IPS-18c (cell line): Measurements from ENCODE around the gene BCL2L12.

Experiments used
- H3K4me3 ChIP-seq: 2 replicates; pipeline ENCODE4 v1.7.0; 2013; ENCODE audit warnings: low read depth, mild to moderate bottlenecking, low read length, moderate library complexity; ENCODE audit not compliant: insufficient read depth
- H3K9me3 ChIP-seq: one replicate; pipeline ENCODE4 v1.6.1; 2013; ENCODE audit warnings: mild to moderate bottlenecking, low read length, moderate library complexity; ENCODE audit not compliant: control insufficient read depth, insufficient read depth

Gene BCL2L12

DNA sequence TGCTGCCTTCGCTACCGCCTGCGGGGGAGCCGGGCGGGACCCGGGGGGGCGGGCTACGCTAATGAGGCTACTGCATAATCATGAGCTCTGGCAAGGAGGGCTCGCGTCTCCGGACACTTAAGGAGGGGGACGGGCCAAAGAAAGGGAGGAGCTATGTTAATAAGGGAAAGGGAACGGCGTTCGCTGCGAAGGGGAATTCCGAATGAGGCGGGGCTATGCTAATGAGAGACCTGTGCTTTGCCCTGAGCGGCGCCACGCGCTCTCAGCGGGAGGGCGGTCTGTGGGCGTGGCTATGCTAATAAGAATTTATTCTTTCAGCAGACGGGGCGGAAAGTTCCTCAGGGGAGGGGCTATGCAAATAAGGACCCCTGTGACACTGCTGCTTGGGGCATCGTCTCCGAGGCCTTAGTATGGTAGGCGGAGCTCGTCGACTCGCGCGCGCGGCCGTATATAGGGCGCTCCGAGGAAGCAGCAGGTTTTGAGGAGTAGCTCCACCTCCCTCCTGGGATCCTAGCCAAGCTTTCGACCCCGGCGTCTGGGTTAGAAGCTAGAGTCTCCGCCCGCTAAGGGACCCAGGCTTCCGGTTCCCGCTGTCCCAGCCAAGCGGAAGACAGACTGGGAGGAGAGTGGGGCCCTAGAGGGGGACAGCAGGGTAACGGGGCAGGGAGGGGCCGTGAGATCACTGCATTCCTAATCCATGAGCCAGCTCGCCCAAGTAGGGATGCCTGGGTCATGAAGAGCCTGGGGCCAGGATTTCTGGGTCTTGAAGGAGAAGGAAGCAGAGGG, 25.4 kb upstream of the BCL2L12 start, which contains the start of gene RRAS:
RRAS (minus strand) TSS at position 31 of the 786 bp plus-strand sequence. CDS start 45 bp downstream, outside the sequence.
- Histone ChIP-seq H3K4me3 (peak within 1 kb of the TSS; percentile 58), H3K9me3 (no peaks in the 10 kb centered on the region)

DNA sequence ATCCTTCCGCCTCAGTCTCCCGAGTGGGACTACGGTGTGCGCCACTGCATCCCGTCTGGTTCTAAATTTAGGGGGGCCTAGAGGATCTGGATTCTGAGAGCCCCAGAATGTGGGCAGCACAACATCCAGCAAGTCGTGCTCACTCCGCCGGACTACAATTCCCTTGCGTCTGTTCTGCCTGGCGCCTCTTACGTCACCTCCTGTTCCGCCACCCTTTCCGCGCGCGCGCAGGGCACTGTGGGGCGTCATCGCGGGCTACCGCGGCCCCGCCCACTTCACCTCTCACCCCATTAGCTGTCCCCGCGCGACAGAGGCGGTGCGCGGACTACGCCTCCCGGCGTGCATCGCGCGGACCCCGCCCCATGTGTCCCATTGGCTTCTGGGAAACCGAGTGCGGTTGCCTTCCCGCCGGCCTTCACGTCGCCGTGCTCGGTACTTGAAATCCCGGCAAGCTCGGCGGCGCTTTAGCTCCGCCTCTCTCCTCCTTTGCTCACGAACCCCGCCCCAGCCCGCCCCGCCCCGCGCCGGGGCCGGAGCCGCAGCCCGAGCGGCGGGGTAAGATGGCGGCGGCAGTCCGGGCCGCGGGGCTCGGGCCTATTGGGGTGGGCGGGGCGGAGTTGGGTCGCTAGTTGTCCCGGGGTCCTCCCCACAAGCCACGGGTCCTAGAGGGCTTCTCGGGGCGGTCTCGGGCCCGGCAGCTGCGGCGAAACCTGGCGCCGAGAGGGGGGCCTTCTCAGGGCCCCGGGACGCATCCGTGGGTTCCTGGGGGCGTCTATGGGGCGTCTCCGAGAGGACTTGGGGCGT, 23.8 kb upstream of the BCL2L12 start, which contains the start of gene SCAF1:
SCAF1 (plus strand) TSS at position 522 of the 804 bp plus-strand sequence. CDS start 2,818 bp downstream, outside the sequence.
- peak within 1 kb of the TSS; percentile 98 for H3K4me3 ChIP-seq
- no peaks in the 10 kb centered on the region for H3K9me3 ChIP-seq

DNA sequence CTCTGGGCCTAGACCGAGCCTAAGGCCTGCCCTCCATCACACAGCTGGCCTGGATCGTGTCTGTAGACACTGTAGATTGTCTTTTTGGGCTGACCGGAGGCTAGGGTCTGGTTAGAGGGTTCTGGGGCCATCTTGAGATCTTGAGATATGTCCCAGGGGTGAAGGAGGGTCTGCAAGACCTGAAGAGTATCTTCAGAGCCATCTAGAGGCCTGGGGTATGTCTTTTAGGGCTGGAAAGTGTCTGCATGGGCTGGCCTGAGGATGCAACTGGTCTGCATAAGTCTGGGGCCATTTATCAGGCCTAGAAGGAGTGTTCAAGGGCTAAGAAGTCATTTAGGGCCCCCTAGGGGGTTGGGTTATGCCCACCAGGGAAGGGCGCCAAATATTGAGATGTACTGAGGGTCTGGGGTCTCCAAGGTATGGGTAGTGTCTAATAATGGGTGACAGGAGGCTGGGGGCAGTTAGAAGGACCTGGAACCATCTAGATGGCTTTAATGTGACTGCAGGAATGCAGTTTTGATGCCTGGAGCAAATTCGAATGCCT, 23.2 kb upstream of the BCL2L12 start:
- peak overlapping the region; percentile 98 for H3K4me3 ChIP-seq
- H3K9me3 ChIP-seq = no peaks in the 10 kb centered on the region

DNA sequence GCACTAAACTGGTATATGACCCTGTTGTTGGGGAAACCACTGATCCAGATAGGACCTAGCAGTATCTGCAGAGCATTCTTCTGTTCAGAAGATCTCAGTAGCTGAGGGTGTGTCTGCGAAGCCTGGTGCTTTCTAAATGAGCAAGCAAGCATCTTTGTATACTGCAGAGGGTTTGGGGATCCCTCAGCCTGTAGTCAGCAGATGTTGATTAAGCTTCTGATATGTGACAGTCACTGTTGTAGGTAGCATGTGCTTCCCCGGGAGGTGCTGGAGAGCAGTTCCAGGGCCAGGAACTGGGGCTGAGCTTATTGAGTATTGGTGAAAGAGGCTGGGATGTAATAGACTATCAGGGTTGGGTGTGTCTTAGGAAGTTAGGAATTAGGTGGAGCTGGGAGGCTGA, 22.3 kb upstream of the BCL2L12 start:
- Histone ChIP-seq H3K9me3 (no peaks in the 10 kb centered on the region), H3K4me3 (no peak overlapping the region)

DNA sequence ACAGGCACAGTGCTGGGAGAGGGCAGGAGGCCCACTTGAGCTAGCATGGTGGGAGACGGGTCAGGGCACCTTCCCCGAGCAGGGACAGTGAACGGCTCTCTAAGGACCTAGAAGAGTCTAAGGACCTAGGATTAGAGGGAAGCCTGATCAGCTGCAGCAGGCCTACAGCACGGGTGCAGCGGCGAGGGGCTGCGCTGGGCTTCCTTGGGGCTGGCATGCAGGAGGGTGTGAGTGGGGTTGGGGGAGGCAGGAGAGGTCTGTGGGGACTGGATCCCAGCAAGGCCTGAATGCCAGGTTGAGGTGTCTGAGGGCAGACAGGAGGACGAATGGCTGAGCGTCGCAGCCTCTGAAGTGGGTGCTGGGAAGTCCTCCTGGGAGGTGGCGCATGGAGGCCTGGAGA, 20.1 kb upstream of the BCL2L12 start:
- no peaks in the 10 kb centered on the region for H3K9me3 ChIP-seq
- no peak overlapping the region for H3K4me3 ChIP-seq

DNA sequence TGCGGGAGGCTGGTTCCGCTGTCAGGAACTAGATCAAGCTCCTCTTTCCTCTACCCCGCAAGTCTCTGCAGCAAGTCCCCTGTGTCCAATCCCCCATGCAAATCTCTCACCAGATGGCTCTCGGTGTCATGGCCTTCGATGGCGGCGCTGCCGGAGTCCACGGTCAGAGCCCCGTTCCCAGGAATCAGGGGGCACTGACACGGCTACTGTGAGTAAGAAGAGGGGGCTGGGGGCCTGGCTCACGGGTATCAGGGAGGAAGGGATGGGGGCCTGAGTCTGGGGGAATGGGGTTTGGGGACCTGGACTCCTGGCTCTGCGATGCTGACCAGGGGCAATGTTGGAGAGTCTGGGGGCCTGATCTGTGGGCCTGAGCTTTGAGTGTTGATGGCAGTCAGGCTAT, 19.7 kb upstream of the BCL2L12 start:
- Histone ChIP-seq H3K9me3 (no peaks in the 10 kb centered on the region), H3K4me3 (no peak overlapping the region)

DNA sequence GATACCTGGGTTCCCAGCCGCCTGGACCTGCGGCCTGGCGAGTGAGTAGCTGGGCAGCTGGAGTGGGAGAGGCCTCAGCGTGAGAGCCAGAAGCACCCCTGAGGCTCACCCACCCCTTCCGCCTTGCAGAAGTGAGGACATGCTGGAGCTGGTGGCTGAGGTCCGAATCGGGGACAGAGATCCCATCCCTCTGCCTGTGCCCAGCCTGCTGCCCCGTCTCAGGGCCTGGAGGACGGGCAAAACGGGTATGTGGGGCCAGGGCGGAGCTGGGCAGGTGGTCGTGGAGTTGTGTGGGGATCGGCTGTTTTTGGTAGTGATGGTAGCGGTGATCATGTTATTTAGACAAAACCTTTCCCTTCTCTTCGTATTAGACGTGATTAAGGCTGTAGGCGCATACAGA, 19.1 kb upstream of the BCL2L12 start:
- H3K9me3 ChIP-seq = no peaks in the 10 kb centered on the region
- no peak overlapping the region for H3K4me3 ChIP-seq

DNA sequence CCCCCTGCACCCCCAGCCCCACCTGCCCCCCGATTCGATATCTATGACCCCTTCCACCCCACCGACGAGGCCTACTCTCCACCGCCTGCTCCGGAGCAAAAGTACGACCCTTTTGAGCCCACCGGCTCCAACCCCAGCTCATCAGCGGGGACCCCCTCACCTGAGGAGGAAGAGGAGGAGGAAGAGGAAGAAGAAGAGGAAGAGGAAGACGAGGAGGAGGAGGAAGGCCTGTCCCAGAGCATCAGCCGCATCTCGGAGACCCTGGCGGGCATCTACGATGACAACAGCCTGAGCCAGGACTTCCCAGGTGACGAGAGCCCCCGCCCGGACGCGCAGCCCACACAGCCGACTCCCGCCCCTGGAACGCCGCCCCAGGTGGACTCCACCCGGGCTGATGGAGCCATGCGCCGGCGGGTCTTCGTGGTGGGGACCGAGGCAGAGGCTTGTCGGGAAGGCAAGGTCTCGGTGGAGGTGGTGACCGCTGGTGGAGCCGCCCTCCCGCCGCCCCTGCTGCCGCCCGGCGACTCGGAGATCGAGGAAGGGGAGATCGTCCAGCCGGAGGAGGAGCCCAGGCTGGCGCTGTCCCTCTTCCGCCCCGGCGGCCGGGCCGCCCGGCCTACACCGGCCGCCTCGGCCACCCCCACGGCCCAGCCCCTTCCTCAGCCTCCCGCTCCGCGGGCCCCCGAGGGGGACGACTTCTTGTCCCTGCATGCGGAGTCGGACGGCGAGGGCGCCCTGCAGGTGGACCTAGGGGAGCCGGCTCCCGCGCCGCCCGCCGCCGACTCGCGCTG, 14.5 kb upstream of the BCL2L12 start:
- Histone ChIP-seq H3K4me3 (no peak overlapping the region), H3K9me3 (no peaks in the 10 kb centered on the region)

DNA sequence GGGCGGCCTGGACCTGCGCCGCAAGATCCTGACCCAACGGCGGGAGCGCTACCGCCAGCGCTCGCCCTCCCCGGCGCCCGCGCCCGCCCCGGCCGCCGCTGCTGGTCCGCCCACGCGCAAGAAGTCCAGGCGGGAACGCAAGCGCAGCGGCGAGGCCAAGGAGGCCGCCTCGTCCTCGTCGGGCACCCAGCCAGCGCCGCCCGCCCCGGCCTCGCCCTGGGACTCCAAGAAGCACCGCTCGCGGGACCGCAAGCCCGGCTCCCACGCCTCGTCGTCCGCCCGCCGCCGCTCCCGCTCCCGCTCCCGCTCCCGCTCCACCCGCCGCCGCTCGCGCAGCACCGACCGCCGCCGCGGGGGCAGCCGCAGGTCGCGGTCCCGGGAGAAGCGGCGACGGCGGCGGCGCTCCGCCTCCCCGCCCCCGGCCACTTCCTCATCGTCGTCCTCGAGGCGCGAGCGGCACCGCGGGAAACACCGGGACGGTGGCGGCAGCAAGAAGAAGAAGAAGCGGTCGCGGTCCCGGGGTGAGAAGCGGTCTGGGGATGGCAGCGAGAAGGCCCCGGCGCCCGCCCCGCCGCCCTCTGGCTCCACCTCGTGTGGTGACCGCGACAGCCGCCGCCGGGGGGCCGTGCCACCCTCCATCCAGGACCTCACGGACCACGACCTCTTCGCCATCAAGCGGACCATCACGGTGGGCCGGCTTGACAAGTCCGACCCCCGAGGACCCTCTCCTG, 13.7 kb upstream of the BCL2L12 start:
- H3K4me3 ChIP-seq = no peak overlapping the region

DNA sequence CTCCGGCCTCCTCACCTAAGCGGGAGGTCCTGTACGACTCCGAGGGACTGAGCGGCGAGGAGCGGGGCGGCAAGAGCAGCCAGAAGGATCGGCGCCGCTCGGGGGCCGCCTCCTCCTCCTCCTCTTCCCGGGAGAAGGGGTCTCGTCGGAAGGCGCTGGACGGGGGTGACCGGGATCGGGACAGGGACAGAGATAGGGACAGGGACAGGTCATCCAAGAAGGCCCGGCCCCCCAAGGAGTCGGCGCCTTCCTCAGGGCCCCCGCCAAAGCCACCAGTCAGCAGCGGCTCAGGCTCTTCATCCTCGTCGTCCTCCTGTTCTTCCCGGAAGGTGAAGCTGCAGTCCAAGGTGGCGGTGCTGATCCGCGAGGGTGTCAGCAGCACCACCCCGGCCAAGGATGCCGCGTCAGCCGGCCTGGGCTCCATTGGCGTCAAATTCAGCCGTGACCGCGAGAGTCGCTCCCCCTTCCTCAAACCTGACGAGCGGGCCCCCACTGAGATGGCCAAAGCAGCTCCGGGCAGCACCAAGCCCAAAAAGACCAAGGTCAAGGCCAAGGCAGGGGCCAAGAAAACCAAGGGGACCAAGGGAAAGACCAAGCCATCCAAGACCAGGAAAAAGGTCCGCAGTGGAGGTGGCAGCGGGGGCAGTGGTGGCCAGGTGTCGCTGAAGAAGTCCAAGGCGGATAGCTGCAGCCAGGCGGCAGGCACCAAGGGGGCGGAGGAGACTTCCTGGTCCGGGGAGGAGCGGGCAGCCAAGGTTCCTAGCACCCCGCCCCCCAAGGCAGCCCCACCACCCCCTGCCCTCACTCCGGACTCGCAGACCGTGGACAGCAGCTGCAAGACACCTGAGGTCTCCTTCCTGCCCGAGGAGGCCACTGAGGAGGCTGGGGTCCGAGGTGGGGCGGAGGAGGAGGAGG, 12.9 kb upstream of the BCL2L12 start:
- Histone ChIP-seq H3K4me3 (no peak overlapping the region), H3K9me3 (no peaks in the 10 kb centered on the region)

More for the DNA sequence above, 13.7 kb upstream of the BCL2L12 start:
- H3K9me3 ChIP-seq = no peaks in the 10 kb centered on the region

DNA sequence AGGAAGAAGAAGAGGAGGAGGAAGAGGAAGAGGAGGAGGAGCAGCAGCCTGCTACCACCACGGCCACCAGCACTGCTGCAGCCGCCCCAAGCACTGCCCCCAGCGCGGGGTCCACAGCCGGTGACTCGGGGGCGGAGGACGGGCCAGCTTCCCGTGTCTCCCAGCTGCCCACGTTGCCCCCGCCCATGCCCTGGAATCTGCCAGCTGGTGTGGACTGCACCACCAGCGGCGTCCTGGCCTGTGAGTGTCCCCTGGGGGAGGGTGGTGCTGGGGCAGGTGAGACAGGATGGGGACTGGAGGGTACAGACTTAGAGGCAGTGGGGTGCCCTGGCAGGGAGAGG, 12.3 kb upstream of the BCL2L12 start:
- Histone ChIP-seq H3K4me3 (no peak overlapping the region), H3K9me3 (no peaks in the 10 kb centered on the region)

DNA sequence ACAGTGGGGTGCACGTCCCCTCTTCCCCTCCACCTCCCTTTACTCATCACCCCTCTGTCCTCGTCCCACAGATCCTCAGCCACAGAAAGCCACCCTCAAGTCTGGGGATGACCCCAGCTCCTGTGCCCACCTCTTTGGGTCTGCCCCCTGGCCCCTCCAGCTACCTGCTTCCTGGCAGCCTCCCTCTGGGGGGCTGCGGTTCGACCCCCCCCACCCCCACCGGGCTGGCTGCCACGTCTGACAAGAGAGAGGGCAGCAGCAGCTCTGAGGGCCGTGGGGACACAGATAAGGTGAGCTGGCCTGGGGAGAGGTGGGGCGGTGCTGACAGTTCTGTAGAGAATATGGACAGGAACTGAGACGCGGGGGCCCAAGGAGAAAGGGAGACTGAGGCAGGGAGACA, 11.2 kb upstream of the BCL2L12 start:
- H3K4me3 ChIP-seq = no peak overlapping the region
- H3K9me3 ChIP-seq = no peaks in the 10 kb centered on the region

DNA sequence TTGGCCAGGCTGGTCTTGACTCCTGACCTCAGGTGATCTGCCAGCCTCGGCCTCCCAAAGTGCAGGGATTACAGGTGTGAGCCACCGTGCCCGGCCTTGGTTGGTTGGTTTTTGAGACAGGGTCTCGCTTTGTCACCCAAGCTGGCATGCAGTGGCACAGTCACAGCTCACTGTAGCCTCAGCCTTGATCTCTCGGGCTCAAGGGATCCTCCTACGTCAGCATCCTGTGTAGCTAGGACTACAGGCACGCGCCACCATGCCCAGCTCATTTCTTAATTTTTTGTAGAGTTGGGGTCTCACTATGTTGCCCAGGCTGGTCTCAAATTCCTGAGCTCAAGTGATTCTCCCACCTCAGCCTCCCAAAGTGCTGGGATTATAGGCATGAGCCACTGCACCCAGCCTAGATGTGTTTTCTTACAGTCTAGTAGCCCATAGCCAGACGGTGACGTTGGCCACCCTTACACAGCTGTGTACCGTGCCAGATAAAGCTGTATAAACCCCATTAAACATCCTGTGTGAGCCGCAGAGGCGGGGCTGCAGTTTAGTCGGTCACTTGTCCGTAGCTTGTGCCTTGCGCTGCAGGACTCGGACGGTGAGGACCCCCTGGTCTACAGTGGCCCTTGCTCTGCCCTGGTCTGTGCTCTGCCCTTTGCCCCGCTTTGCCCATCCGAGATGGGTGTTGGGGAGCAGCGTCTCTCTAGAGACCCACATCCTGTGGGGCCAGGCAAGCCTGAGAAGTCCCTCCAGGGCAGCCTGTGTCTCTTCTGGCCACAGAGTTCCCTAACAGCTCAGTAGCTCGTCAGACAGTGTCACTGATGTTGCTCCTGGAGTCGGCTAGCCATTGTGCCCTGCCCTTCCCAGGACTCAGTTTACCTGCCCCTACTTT, 9.9 kb upstream of the BCL2L12 start:
- H3K9me3 ChIP-seq = no peaks in the 10 kb centered on the region
- H3K4me3 ChIP-seq = no peak overlapping the region

DNA sequence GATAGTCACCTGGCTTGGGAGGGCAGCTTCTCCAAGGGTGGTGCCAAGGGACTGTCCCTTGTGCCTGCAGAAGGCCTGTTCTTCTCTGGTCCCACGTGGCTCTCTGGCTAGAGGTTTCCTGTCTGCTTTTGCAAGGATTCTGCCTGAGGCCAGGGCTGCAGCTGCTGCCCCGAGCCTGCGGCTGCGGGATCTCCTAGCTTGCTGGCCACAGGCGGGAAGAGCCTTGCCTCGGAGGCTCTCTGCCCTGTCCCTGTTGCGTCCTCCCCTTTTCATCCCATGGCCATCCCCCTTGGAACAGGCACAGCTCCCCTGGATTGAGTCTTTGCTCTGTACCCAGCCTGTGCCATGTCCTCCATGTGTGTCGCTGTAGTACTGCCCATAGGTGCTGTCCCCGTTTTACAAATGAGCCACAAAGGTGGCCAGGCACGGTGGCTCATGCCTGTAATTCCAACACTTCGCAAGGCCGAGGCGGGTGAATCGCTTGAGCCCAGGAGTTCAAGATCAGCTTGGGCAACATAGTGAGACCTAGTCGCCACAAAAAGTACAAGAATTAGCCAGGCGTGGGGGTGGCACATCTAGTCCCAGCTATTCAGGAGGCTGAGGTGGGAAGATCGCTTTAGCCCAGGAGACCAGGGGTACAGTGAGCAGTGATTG, 9.2 kb upstream of the BCL2L12 start:
- H3K9me3 ChIP-seq = no peaks in the 10 kb centered on the region

More for the DNA sequence above, 9.2 kb upstream of the BCL2L12 start:
- no peak overlapping the region for H3K4me3 ChIP-seq
